Caco-2 (cell line): ENCODE measurements around the gene NEDD9. TPM values are rescaled to one million over a fixed set of nuclear protein-coding genes. Genes with fewer than 3 reads are reported as not detected.

Experiments used
- BruUV-seq: library from RNA; stranded (reverse); fragments of 400-500 nt; replicated peaks from 2 replicates; lab custom pipeline; 2021; lab: Mats Ljungman, UMichigan
- CTCF ChIA-PET: fragments of 300-600 bp; sonication (Branson Sonifier 250); formaldehyde crosslinking; loops from one replicate; lab custom pipeline; 2022; ENCODE audit warnings: antibody characterized with exemption; lab: Charles Lee
- POLR2A ChIA-PET: fragments of 300-600 bp; sonication (Branson Sonifier 250); formaldehyde crosslinking; loops from one replicate; lab custom pipeline; 2022; ENCODE audit warnings: antibody characterized with exemption; lab: Charles Lee
- DNase-seq, 2 experiments: peaks; one replicate each; pipeline versions ENCODE4 v3.0.0 to v3.0.0-alpha.2; 2020 to 2022
- H3K27me3 ChIP-seq: replicated peaks from 2 replicates; pipeline ENCODE4 v1.6.0; 2011; ENCODE audit warnings: low read length; ENCODE audit not compliant: control insufficient read depth, insufficient read depth
- H3K36me3 ChIP-seq: 2 replicates; pipeline ENCODE4 v1.5.1; 2011; ENCODE audit warnings: low read length; ENCODE audit not compliant: control insufficient read depth, insufficient read depth
- H3K4me1 ChIP-seq: fragments of 250-450 bp; sonication (Bioruptor Pico); 2 replicates; pipeline ENCODE4 v1.5.1; 2020; ENCODE audit warnings: mild to moderate bottlenecking
- H3K4me3 ChIP-seq: 2 replicates; pipeline ENCODE4 v1.5.1; 2011; ENCODE audit warnings: low read depth, mild to moderate bottlenecking, control low read depth, low read length
- H3K9me3 ChIP-seq: fragments of 250-450 bp; sonication (Bioruptor Pico); 2 replicates; pipeline ENCODE4 v1.5.1; 2020; ENCODE audit warnings: mild to moderate bottlenecking, moderate library complexity
- H3K27ac Mint-ChIP-seq: one replicate; pipeline ENCODE4 v1.8.0; 2022; ENCODE audit warnings: mixed read lengths; ENCODE audit not compliant: unreplicated experiment
- H3K27me3 Mint-ChIP-seq: one replicate; pipeline ENCODE4 v1.8.0; 2022; ENCODE audit warnings: mixed read lengths; ENCODE audit not compliant: insufficient read depth, unreplicated experiment
- H3K36me3 Mint-ChIP-seq: one replicate; pipeline ENCODE4 v1.8.0; 2022; ENCODE audit warnings: mild to moderate bottlenecking, mixed read lengths; ENCODE audit not compliant: insufficient read depth, unreplicated experiment
- H3K4me1 Mint-ChIP-seq: one replicate; pipeline ENCODE4 v1.8.0; 2022; ENCODE audit warnings: low read depth, mixed read lengths; ENCODE audit not compliant: unreplicated experiment
- H3K4me3 Mint-ChIP-seq: one replicate; pipeline ENCODE4 v1.8.0; 2022; ENCODE audit warnings: mild to moderate bottlenecking, moderate library complexity, mixed read lengths; ENCODE audit not compliant: unreplicated experiment
- H3K9me3 Mint-ChIP-seq: one replicate; pipeline ENCODE4 v1.8.0; 2022; ENCODE audit warnings: mixed read lengths; ENCODE audit not compliant: unreplicated experiment
- intact Hi-C: fragments of 100-400 bp; cut with micrococcal nuclease; formaldehyde crosslinking; loops from one replicate; pipeline ENCODE4 v1.10.0; 2022; ENCODE audit not compliant: unreplicated experiment
- total RNA-seq: library from RNA; stranded (reverse); gene quantifications from 2 replicates; pipeline ENCODE4 v1.2.3, GENCODE V29; 2022
- TF ChIP-seq, protein P1 (sequence below), 2 experiments: fragments of 200-600 bp in 1 of 2; IDR thresholded peaks; 1 replicate in 1 of 2; 2 replicates in 1 of 2; pipeline versions ENCODE4 v1.5.1 to v1.8.0; 2011 to 2022; ENCODE audit warnings: antibody characterized with exemption in 1 of 2, control low read depth in 1 of 2, inconsistent platforms in 1 of 2, low read depth in 1 of 2, low read length in 1 of 2, mild to moderate bottlenecking in 1 of 2, moderate library complexity in 1 of 2; ENCODE audit not compliant: insufficient read depth in 1 of 2, severe bottlenecking in 1 of 2, unreplicated experiment in 1 of 2

NEDD9 gene
- total RNA-seq, 1 experiment from 2014 or later = 36.2 TPM

DNA sequence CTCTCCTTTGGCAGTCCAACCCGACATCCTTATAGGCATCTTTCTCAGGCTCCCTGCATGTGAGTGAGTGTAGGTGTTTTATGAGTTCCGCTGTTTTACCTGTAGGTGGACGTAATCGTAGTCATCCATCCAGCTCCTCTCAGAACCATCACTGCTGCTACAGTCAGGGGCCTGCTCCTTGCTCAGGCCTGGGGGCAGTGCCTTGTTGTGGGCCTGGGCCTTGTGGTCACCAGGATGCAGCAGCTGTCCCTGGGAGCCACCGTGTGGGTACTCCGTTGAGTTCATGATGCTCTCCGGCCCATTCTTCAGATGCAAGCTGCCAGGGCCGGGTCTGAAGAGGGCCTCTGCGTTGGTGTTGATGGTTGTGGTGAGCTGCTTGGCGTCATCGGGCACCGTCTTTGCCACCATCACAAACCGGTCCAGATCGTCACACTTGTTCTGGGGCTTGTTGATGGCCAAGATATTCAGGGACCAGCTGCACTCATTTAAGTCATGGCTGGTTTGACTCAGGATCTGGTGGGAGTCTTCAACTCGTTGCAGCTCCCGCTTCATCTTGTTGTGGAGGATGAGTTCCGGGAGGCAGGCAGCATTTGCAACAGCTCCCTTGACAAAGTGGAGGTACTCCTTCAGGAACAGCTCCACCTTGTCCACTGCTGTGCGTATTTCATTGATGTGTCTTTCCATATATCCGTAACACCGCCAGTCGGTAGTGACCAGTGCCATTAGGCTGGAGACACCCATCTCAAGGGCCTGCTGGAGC, 42.4 kb downstream of the NEDD9 start:
- POLR2A ChIA-PET = no interaction called here
- peaks cover 1% of the 10 kb centered on the region; the same call in 1 of the 2 replicates for H3K36me3 ChIP-seq
- DNase-seq = no peak
- peaks cover 15% of the 10 kb centered on the region for H3K4me1 Mint-ChIP-seq
- H3K4me1 ChIP-seq = no peaks in the 10 kb centered on the region; the same call in 1 of the 2 replicates
- no TSS peak for BruUV-seq
- H3K27me3 ChIP-seq = no peaks in the 10 kb centered on the region
- peaks cover 92% of the 10 kb centered on the region for H3K36me3 Mint-ChIP-seq
- TF ChIP-seq, protein P1, sequence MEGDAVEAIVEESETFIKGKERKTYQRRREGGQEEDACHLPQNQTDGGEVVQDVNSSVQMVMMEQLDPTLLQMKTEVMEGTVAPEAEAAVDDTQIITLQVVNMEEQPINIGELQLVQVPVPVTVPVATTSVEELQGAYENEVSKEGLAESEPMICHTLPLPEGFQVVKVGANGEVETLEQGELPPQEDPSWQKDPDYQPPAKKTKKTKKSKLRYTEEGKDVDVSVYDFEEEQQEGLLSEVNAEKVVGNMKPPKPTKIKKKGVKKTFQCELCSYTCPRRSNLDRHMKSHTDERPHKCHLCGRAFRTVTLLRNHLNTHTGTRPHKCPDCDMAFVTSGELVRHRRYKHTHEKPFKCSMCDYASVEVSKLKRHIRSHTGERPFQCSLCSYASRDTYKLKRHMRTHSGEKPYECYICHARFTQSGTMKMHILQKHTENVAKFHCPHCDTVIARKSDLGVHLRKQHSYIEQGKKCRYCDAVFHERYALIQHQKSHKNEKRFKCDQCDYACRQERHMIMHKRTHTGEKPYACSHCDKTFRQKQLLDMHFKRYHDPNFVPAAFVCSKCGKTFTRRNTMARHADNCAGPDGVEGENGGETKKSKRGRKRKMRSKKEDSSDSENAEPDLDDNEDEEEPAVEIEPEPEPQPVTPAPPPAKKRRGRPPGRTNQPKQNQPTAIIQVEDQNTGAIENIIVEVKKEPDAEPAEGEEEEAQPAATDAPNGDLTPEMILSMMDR (IDR thresholded peaks at IDR 0.05; ENCODE audit: insufficient read depth in 1 of 2, low read depth in 1 of 2, low read length in 1 of 2, severe bottlenecking in 1 of 2, unreplicated experiment in 1 of 2) = no peak
- H3K4me3 ChIP-seq = no peak overlapping the region
- H3K9me3 ChIP-seq = no peaks in the 10 kb centered on the region
- intact Hi-C loops = no loop called here
- no peaks in the 10 kb centered on the region for H3K9me3 Mint-ChIP-seq
- no peak overlapping the region for H3K4me3 Mint-ChIP-seq
- H3K27me3 Mint-ChIP-seq = no peaks in the 10 kb centered on the region
- H3K27ac Mint-ChIP-seq = no peak overlapping the region
- CTCF ChIA-PET = no interaction called here

DNA sequence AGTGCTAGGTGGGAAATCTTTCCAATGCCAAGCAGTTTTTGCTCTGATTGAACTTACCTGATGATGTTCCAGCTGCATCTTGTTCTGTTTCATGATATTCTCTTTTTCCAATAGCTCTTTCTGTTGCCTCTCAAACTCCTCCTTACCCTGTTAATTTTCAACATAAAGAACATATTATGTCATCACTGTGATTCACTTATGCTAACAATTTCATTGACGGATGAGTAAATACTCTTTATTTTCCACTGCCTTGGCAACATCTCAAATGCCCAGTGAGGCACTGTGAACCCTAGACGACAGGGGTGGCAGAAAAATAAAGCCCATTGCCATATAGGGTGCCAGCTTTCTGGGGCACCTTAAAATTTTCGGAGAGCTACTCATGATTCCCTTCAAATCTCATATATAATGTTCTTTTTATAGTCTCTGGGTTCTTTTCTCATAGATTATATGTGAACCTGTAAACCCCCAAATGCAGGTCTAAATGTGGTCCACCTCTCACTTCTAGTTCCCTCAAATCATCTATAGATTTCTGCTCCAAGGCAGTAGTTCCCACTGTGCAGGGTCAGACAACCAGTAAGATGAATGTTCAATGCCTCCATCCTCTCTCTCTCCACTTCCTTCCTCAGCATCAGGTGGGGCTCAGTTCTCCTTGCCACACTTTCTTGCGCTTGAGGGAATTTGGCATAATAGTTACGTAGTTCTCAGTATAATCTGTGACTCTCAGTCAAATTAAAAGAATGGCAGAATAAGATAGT, 44.1 kb downstream of the NEDD9 start:
- BruUV-seq = no TSS peak
- H3K27ac Mint-ChIP-seq = no peak overlapping the region
- Histone ChIP-seq H3K4me3 (no peak overlapping the region), H3K27me3 (no peaks in the 10 kb centered on the region), H3K9me3 (no peaks in the 10 kb centered on the region), H3K4me1 (no peaks in the 10 kb centered on the region; the same call in 1 of the 2 replicates), H3K36me3 (peaks cover 1% of the 10 kb centered on the region; the same call in 1 of the 2 replicates)
- H3K9me3 Mint-ChIP-seq = no peaks in the 10 kb centered on the region
- ChIA-PET CTCF (no interaction called here), POLR2A (interaction anchor here (0.8 kb wide), 1 partner anchor 44 kb away, joined by 5 read pairs; the partner anchor contains the start of gene NEDD9)
- DNase-seq = no peak
- H3K36me3 Mint-ChIP-seq = peaks cover 92% of the 10 kb centered on the region
- peak overlapping the region; percentile 4 for H3K4me3 Mint-ChIP-seq
- H3K27me3 Mint-ChIP-seq = no peaks in the 10 kb centered on the region
- TF ChIP-seq, protein P1 (IDR thresholded peaks at IDR 0.05; ENCODE audit: insufficient read depth in 1 of 2, low read depth in 1 of 2, low read length in 1 of 2, severe bottlenecking in 1 of 2, unreplicated experiment in 1 of 2) = no peak
- intact Hi-C loops = no loop called here
- H3K4me1 Mint-ChIP-seq = peaks cover 10% of the 10 kb centered on the region

DNA sequence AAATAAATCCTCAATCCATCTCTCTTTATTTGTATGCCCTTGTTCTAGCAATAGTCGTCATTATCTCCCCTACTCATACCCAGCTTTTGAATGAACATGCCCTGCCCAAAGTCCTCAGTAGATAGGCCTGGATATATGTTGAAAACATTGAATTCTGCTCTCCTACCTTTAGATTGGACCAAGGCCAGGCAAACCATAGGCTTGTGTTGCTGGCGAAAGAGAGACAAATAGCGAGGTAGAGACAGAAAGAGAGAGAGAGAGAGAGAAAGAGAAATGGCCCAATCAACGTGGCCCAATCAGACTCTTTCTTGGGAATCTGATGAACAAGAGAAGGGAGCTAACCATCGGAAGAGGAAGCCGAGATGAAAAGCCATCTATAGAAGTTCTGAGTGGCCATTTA, 45.2 kb downstream of the NEDD9 start:
- H3K4me1 ChIP-seq = no peaks in the 10 kb centered on the region; the same call in 1 of the 2 replicates
- H3K4me3 ChIP-seq = no peak overlapping the region
- POLR2A ChIA-PET = no interaction called here
- H3K36me3 ChIP-seq = no peaks in the 10 kb centered on the region
- TF ChIP-seq, protein P1 (IDR thresholded peaks at IDR 0.05; ENCODE audit: insufficient read depth in 1 of 2, low read depth in 1 of 2, low read length in 1 of 2, severe bottlenecking in 1 of 2, unreplicated experiment in 1 of 2) = no peak
- Mint-ChIP-seq H3K27ac (no peak overlapping the region), H3K4me3 (no peak overlapping the region), H3K27me3 (no peaks in the 10 kb centered on the region), H3K36me3 (peaks cover 87% of the 10 kb centered on the region), H3K9me3 (no peaks in the 10 kb centered on the region), H3K4me1 (peaks cover 10% of the 10 kb centered on the region)
- H3K9me3 ChIP-seq = peaks cover 3% of the 10 kb centered on the region; the same call in 1 of the 2 replicates
- no peaks in the 10 kb centered on the region for H3K27me3 ChIP-seq
- no peak for DNase-seq
- CTCF ChIA-PET = no interaction called here
- intact Hi-C loops = no loop called here
- no TSS peak for BruUV-seq
